Thyroid gland (tissue), 4 donors: ENCODE results near the gene GAB1.

Experiments used
- POLR2A ChIP-seq, 2 donors: fragments of 450-650 bp; IDR thresholded peaks; one replicate each; pipeline ENCODE4 v1.6.1; 2017; ENCODE audit warnings: antibody characterized with exemption in 2 of 2, mild to moderate bottlenecking in 2 of 2, moderate library complexity in 1 of 2
- TF ChIP-seq, protein P1 (sequence below), 6 experiments: fragments of 200-600 bp in 3 of 6; fragments of 450-650 bp in 3 of 6; sonication (generic) in 3 of 6; IDR thresholded peaks; one replicate each; pipeline ENCODE4 v1.5.1; 2016 to 2019; ENCODE audit warnings: antibody characterized with exemption in 6 of 6, mild to moderate bottlenecking in 2 of 6, inconsistent platforms in 1 of 6, moderate library complexity in 1 of 6

DNA sequence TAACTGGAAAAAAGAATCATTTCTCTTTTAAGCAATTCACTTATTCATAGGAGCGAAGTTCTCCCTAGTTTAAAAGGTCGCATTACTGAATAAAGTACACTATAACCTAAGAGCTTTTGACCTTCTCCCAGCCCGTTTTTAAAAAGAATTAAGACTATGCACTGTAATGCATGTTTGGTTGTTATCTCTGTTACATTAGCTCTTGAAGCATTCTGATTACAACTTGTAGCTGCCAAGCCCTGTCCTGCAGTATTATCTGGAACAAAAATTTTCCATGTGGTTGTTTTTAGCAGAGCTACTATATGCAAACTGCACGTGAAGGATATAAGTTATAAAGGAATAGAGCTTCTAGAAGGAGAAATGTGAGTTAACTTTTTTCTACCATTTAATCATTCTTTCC lies 8.1 kb downstream of the GAB1 start:
- TF ChIP-seq, protein P1, sequence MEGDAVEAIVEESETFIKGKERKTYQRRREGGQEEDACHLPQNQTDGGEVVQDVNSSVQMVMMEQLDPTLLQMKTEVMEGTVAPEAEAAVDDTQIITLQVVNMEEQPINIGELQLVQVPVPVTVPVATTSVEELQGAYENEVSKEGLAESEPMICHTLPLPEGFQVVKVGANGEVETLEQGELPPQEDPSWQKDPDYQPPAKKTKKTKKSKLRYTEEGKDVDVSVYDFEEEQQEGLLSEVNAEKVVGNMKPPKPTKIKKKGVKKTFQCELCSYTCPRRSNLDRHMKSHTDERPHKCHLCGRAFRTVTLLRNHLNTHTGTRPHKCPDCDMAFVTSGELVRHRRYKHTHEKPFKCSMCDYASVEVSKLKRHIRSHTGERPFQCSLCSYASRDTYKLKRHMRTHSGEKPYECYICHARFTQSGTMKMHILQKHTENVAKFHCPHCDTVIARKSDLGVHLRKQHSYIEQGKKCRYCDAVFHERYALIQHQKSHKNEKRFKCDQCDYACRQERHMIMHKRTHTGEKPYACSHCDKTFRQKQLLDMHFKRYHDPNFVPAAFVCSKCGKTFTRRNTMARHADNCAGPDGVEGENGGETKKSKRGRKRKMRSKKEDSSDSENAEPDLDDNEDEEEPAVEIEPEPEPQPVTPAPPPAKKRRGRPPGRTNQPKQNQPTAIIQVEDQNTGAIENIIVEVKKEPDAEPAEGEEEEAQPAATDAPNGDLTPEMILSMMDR (IDR thresholded peaks at IDR 0.05): no peak
- TF ChIP-seq POLR2A (IDR thresholded peaks at IDR 0.05): no peak
